HG02840 (cell line): ENCODE data around the gene MRPL33.
"Not testable (repeated sequence)": the region's sequence is repeated elsewhere in the genome, so short reads cannot be mapped to it uniquely, and the experiment has no call there.

Experiments used
- ATAC-seq: cut with Tn5 transposase; IDR thresholded peaks from one replicate; pipeline ENCODE4 v1.9.1; 2021; ENCODE audit warnings: mild to moderate bottlenecking, moderate library complexity, moderate number of reproducible peaks; ENCODE audit not compliant: unreplicated experiment, low FRiP score

The MRPL33 gene

GRCh38 chr2:27739058-27739373, 32.5 kb upstream of the MRPL33 start:
- no peak for ATAC-seq

- no peak for ATAC-seq
Observed at GRCh38 chr2:27741673-27742072, 29.8 kb upstream of the MRPL33 start.

DNA sequence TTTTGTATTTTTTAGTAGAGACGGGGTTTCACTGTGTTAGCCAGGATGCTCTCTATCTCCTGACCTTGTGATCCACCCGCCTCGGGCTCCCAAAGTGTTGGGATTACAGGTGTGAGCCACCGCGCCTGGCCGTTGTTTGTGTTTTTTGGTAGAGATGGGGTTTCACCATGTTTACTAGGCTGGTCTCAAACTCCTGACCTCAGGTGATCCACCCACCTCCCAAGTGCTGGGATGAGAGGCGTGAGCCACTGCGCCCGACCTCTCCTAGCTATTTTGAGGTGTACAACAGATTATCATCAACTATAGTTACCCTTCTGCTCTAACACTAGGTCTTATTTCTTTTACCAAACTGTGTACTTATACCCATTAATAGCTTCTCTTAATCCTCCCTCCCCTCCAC, 28.9 kb upstream of the MRPL33 start:
- ATAC-seq, result no peak

DNA sequence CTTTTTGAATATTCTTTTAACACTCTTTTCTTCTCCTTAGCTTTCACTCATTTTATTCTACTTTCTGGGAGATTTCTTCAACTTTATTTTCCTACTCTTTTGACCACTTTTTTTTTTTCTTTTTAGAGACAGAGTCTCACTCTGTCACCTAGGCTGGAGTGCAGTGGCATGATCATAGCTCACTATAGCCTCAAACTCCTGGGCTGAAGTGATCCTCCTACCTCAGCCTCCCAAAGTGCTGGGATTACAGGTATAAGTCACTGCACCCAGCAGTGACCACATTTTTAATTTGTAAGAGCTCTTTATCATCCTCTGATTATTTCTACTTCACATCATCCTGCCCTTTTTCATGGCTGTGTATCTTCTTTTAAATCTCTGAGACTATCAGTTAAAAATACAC, 26.0 kb upstream of the MRPL33 start:
- ATAC-seq, result not testable (repeated sequence)

DNA sequence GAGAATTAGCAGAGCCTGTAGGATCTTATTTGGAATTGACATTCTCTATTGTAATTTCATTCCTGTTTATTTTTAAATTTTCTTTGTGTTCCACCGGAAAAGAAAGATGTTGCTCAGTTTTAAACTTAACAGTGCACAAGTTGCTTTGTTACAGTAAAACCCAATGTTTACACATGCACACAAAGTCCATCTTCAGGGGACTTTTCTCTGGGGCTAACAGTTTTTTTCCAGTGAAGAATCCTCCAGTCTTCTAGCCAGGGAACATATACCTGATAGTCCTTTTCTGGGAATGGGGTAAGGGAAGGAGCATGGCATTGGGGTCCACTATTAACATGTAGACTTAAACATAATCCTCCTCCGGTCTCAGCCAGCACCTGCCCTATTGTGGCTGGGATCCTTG, 25.2 kb upstream of the MRPL33 start:
- ATAC-seq, result no peak

GRCh38 chr2:27747827-27748352, 23.6 kb upstream of the MRPL33 start:
- ATAC-seq, result no peak

DNA sequence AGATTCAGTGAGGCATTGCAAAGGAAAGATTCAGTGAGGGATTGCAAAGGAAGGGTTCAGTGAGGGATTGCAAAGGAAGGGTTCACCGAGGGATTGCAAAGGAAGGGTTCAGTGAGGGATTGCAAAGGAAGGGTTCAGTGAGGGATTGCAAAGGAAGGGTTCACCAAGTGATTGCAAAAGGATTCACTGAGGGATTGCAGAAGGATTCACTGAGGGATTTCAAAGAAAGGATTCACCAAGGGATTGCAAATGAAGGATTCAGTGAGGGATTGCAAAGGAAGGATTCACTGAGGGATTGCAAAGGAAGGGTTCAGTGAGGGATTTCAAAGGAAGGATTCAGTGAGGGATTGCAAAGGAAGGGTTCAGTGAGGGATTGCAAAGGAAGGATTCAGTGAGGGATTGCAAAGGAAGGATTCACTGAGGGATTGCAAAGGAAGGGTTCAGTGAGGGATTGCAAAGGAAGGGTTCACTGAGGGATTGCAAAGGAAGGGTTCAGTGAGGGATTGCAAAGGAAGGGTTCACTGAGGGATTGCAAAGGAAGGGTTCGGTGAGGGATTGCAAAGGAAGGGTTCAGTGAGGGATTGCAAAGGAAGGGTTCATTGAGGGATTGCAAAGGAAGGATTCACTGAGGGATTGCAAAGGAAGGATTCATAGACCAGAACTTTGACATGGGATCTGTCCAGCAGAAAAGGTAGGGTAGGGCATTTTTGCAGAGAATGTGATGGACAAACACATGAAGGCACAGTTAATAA, 22.5 kb upstream of the MRPL33 start:
- ATAC-seq, result not testable (repeated sequence)

DNA sequence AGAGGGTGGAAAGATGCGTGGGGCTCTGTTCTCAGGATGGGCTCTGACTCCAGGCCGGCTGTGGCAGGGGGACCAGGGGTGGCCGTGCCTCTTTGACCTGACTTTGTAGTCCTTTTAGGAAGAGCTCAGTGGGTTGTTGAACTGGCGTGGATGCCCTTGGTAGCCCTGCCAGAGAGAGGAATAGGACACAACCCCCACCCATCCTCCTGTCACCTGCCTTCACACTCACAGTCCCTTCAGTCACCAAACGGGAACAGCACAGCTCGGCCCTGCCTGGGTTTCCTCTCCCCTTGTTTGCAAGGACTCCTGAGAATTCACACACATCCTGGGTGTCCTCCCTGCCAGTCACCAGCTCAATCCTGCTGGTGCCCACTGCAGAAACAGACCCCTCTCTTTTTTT, 20.1 kb upstream of the MRPL33 start:
- ATAC-seq, result no peak

GRCh38 chr2:27752551-27753237, 18.8 kb upstream of the MRPL33 start:
- no peak for ATAC-seq

DNA sequence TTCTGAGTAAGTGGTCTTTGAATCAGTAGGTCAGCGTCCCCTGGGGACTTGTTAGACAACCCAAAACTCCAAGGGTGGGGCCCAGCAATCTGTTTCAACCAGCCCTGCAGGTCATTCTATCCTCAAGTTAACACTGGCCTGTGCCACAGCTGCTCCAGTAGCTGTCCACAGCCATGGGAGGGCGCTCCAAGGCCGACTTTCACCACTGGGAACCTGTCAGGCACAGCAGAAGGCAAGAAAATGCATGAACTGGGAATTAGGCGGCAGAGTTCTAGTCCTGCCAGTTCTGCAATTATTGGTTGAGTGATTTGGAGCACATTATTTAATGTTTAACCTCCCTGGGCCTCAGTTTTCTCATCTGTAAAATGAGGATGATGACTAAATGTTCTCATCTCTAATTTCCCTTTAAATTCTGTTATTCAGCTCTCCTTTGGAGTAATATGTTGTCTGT, 17.4 kb upstream of the MRPL33 start:
- ATAC-seq, result no peak

DNA sequence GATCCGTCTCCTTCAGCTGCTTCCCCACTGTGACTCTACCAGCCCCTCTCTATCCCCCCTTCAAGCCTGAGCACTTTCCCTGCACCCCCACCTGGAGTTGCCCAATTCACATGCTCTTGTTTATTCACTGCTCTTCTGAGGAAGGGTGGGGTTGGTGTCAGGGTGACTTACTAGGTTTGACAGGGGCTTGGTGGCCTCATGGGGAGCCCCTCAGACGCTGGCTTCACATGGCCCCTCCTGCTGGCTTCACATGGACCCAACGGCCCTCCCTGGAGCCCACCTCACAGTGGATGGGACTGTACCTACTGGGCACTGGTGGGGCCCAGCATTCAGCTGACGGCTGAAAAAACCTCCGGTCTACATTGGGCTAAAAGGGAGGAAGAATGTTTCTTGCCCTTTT, 16.7 kb upstream of the MRPL33 start:
- ATAC-seq, result no peak

DNA sequence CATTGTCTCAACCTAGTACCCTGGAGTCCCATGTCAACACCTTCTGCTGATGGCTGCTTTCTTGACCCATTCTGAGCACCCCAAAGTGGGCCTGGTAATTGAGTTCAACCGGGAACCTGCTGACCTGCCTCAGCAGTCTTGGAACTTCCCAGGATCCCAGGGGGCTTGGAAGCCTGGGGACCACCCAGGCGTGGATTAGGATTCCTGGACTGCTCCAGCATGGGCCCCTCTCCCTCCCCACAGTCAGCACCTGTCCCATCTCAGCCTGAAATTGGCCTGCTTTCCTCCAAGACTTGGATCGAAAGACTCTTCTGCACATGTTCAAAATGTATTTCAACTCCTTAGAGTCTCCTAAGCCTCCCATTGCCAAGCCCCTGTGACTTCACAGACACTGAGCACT, 15.4 kb upstream of the MRPL33 start:
- ATAC-seq, result no peak

DNA sequence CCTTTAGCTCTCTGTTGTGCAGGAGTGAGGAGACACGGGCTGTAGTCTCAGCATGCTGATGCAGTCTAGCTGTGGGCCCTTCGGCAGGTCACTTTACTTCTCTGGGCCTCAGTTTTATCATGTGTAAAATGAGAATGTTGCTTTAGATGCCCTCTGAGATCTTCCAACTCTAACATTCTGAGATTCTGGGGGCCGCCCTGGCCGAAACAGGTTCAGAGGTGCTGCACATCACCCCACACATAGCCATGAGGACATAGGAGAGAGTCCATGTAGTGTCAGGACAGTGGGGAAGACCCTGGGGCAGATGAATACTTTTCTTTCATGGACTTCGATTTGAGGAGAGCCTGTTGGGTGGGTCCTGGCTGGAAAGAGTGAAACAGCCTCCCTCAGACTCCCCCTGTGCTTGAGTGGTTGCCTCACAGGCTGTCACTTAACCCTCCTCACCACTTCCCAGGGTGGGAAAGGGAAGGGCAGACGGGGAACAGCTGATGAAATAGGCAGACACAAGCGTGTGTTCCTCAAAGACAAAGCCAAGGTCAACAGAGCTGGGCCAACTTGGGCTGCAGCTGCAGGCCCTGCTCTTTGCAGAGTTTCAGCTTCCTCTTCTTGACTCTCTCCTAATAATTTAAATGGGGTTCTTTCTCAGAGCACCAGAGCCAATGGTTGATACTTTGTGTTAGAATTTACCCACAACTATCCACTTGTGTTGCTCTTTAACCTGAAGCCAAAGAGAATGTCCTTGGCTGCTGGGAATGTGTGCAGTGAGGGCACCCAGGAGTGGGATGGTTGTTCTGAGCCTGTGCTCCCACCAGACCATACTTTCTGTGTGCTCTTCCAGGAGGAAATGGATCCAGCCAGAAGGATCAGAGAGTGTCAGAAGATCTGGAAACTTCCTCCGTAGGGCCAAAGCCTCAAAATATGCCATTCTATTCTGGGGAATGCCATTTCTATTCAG, 14.7 kb upstream of the MRPL33 start:
- no peak for ATAC-seq

DNA sequence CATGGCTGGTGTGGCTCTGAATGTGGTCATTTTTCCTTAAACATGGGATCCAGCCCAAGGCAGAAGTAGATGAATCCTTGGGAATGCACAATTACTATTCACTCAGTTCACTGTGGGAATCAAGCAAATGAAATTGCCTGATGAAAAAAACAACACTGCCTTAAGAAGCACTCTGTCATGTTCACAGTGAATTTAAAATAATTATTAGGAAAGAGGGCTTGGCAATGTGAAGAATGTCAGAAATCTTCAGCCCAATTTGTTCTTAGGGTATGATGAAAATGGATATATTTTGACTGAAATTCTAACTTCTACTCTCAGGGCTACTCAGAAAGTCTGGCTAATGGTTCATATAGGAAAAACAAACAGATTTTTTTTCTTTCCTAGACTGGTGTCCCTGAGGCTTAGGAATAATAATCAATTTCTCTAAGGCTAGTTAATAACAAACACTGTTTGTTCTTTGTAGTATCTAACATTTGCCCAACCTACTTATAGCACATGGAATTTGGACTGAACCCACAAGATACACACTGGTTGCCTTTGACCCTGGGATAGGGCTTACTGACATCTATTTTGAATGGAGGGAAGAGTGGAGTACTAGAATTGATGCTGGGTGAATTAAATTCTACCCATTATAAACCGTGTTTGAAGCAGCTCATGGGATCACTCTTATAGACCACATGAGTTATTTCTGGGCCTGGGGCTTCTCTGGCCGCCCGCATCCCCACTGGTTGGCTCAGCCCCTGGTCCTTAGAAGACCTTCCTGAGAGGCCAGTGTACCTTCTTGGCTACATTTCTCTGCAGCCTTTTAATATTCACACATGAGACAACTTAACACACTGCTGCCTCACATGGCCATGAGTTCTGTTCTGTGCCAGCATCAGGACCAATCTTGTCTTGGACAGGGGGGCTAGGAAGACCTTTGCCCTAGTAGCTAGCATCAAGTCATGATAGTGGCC, 8.3 kb upstream of the MRPL33 start:
- no peak for ATAC-seq

GRCh38 chr2:27763907-27764267, 7.6 kb upstream of the MRPL33 start:
- no peak for ATAC-seq

DNA sequence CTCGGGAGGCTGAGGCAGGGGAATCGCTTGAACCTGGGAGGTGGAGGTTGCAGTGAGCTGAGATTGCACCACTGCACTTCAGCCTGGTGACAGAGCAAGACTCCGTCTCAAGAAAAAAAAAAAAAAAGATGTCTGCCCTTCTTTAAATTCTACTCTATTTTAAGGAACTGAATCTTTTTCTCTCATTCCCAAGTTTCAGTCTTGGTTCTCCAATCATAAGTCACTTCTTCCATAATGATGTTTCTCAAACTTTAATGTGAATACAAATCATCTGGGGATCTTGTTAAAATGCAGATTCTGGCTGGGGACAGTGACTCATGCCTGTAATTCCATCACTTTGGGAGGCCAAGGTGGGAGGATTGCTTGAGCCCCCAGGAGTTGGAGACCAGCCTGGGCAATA, 7.0 kb upstream of the MRPL33 start:
- not testable (repeated sequence) for ATAC-seq

DNA sequence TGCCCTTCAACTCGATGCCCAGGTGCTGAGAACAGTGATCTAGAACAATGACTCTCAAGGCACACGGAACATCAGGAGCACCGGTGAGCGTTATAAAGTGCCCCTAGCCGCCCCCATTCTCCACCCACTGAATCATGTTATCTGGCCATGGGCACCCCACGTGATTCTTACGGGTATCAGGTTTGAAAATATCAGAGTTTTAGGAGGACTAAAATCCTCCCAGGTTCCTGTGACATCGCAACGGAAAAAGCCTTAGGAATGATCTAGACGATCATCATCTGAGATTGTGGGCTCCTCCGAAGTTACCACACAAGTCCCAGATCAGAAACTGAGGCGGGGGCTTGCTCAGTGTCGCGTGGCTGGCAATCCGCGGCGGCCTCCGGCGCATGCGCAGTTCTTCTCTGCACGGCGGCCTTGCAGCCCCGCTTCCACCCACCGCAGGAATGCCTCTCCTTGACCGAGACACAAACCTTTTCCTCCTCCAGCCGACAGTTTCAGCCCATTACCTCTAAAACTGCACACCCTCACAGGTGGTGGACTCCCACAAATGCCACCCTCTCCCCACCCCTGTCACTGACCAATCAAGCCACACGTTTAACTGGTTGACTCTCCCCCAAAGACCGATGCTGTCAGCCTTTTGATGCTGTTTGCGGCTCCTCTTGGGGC, 5.8 kb upstream of the MRPL33 start:
- no peak for ATAC-seq

GRCh38 chr2:27766287-27766661, 5.2 kb upstream of the MRPL33 start:
- ATAC-seq, result no peak

GRCh38 chr2:27771202-27771547, 344 bp upstream of the MRPL33 start:
- peak; percentile 15 for ATAC-seq
